ENCODE measurements around the gene TEPSIN.

Gene TEPSIN

DNA sequence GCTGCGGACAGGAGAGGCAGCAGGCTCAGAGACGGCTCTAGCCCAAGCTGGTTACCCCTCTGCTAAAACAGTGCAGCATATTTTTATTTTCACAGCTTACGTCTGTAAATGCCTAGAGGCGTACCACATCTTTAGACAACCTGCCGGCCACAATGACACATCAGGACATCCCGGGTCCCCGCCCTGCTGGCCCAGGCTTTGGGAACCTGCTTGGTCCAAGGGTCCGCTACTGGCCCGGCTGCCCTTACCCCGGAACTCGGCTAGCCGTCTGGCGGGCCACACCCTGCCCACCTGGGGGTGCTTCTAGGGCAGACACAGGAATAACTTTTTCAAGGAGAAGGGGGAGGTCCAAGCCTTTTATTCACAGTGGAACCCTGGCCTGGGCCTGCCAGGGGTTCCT lies 20.4 kb downstream of the TEPSIN start:
- DNase-seq = no peak

DNA sequence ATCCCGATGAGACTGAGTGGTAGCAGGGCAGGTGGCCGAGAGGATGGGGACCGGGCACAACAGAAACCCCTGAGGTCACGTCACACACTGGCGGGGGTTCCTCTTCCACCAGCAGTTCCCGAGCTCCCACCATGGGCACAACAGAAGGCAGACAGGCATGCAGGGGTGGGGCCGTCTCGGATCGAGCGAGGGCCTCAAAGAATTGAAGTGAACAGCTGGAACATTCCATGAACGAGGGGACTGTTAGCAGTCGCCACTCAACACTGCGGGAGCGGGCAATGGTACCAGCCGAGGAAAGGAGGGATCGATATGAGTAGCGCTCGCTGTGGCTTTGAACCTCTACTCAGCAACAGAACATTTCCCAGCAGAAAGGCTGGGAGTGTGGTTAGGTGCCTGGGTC lies 21.4 kb downstream of the TEPSIN start:
- no peak for DNase-seq

DNA sequence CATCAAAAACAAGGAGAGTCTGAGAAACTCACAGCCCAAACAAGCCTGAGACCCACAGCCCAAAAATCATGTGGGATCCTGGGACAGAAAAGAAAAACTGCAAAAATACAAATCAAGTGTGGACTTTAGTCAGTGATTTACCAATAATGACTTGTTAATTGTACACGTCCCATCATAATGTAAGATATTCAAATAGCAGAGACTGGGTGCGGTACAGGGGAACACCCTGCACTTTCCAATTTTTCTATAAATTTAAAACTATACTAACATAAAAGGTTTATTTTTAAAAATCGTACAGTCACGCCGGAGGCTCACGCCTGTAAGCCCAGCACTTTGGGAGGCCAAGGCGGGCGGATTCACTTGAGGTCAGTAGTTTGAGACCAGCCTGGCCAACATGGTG lies 24.9 kb downstream of the TEPSIN start:
- no peak for DNase-seq

DNA sequence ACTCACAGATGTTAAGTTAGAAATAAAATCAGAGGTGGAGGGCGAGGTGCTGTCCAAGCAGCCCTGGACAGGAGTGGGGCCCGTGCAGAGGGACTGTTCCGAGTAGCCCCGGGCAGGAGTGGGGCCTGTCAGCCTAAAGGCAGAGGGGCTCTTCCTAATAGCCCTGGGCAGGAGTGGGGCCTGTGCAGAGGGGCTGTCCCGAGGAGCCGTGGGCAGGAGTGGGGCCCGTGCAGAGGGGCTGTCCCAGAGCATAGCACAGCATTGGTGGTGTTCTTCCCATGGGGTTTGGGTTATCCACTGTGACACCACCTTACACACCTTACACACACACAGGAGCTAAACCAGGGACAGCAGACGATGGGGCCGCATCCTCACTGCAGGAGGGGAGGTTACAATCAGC lies 26.5 kb downstream of the TEPSIN start:
- DNase-seq = no peak

DNA sequence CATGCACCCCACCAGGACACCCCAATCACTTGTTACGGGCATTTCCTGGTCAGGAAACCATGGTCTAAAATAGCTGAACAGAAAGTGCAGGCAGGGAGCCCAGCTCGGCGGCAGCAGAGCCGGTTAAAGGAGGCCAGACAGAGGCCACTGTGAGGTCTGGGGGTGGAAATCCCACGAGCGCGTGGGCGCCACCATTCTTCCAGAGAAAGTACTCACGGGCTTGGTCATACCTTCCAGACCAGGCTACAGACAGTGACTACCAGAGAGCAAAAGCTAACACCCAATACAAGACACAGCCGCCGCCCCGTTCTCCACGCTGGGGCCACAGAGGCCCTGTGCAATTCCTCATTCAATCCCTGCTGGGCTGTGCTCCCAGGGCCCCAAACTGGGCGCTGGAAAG lies 28.0 kb downstream of the TEPSIN start:
- DNase-seq = no peak

DNA sequence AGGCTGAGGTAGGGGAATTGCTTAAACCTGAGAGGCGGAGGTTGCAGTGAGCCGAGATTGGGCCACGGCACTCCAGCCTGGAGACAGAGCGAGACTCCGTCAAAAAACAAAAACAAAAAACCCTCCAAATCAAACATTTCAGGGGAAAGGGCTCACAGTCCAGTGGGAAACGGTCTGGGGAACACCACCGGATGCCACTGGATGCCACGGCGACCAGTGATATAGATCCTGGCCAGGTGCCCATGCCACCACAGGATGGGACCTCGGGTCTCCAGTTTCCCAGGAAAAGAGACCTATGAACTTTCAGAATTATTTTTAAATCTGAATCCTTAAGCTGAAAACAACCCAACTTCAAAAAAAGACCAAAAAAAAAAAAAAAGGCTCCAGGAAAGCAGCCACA lies 28.4 kb downstream of the TEPSIN start:
- DNase-seq = no peak

DNA sequence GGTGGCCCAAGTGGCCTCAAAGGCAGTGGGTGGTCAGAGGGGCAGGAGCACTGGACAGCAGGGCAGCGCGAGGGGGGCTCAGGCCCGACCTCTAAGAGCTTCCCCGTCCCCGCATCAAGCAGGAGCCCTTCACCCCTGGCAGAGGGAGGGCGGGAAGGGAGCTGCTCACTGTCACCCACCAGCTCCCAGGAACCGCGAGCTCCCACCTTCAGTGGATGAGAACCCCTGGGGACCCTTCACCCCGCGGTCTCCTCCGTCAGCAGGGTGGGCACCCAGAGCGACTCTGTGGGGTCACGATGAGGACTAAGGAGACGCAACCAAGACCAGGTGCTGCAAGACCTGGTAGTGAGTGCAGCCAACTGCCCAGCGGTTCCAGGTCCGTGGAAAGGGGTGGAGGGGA lies 29.7 kb downstream of the TEPSIN start:
- DNase-seq = no peak

DNA sequence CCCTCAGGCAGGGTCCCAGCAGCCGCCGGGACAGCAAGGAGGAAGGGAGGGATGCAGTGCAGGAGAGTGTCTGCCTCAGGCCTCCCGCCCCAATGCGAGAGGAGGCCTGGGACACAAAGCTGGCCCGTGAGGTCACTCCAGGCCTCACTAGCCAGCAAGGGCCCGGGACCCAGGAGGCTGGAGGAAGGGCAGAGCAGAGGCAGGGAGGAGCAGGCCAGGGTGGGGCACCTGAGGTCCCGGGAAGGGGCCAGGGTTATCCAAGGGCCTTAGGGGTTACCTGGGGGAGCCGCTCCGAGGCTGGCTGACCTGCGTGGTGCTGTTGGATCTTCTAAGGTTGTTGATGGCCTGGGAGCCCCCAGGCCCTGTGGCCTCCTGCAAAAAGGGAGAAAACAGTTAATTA lies 30.2 kb downstream of the TEPSIN start:
- DNase-seq = no peak

DNA sequence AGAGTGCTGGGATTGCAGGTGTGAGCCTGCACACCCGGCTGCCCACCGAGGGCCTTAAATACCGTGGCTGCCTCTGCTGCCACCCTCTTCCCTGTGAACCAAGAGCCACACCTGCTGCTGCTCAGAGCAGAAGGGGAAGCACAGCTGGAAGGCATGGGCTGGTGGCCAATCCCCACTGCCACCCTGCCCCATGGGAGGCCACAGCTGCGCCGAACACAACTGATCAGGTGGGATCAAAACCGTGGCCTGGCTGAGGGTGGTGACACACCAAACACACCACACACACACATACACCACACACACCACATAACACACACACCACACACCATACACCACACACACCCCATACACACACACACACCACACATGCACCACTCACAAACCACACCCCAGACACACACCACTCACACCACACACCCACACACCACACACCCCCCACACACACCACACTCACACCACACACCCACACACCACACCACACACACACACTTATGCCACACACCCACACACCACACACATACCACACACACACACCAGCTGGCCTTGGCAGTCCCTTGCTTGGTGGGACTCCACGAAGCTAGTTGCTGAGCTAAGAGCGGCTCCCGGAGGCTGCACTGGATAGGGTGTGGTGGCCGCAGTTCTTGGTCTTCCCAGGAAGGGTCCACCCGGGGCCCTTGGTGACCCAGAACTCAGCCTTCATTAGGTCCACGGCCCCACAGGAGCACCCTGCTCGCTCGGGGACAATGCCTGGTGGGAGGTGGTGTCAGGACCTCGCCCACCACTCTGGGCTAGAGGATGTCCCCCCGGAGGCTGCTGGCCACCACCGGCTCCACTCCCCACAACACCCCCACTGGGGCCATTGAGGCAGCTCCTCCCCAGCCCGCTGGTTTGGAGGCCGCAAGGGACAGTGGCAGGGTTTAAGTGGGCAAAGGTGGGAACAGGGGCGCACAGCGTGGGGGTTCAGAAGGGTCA lies 31.0 kb downstream of the TEPSIN start:
- no peak for DNase-seq

DNA sequence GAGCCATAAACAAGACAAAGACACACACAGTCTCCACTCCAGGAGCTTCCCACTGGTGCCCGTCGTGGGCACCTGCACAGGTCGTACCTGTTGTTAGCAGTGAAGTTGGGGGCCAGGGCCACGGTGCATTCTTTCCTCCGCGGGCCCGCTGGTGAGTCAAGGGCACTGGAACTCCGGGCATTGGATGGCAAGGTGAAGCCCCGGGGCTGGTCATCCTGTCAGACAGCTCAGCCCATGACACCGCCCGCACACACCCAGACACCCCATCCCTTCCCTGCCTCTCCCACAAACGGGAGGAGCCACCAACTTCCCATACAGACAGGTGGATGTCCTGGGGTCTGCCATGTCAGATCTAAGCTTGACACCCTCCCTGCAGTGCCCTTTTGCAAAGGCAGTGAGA lies 32.2 kb downstream of the TEPSIN start:
- DNase-seq = no peak

DNA sequence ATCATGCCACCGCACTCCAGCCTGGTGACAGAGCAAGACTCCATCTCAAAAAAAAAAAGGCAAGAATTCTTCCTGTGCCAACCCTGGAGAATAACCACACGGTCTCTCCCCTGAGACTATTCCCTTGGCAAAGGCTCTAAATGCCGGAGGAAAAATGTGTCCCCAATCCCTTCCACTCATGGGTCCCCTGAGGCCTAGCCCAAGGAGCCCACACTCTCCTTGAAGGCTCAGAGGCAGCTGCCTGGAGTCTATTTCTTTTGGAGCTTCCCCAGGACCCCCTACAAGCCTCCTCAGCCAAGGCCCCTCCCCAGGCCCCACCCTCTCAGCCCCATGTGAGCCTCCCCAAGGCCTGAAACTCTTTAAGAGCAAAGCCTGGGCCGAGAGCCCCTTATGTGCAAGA lies 32.7 kb downstream of the TEPSIN start:
- DNase-seq = no peak

DNA sequence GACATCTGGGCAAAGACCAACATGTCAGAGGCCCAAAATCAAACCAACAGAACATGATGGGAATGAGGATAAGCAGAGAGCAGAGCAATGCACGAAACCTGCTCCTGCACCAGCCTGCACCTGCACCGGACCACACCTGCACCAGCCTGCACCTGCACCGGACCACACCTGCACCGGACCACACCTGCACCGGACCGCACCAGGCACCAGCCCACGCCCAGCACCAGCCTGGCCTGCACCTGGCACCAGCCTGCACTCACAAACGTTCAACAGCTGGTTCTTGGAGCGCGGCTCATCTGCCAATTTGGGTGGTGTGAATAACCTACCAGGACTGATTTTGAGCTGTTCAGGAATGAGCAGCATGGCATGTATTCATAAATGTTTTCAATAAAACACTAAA lies 34.3 kb downstream of the TEPSIN start:
- no peak for DNase-seq

DNA sequence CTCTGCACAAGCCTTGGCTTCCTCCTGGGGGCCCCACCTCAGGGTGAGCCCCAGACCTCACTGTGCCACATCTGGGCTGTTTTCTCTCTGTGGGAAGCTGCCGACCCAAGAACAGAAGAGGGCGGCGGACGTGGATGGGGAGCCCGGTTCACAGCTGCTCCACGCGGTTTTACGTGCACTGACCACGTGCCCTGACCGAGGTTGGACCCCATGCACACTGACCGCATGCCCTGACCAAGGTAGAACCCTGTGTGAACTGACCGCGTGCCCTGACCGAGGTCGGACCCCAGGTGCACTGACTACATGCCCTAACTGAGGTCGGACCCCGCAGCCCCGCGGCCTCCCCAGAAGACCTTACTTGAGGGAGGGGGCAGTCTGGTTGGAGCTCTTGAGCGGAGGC lies 35.7 kb downstream of the TEPSIN start:
- no peak for DNase-seq

DNA sequence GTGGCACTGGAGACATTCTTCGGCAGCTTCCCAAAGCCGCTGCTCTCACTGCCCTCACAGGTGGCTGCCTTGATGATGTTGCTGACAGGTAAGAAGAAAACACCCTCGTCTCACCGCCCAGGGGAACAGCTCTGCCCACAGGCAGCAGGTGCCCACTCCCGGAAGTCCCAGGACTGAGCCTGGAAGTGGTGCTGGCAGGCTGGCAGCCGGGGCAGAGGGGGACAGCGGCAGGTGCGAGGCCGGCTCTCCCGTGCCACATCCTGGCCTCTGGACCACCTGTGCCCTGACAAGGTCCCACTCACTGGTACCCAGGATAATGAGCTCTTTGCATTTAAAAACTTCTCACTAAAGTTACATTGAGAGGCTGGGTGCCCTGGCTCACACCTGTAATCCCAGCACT lies 36.5 kb downstream of the TEPSIN start:
- no peak for DNase-seq

DNA sequence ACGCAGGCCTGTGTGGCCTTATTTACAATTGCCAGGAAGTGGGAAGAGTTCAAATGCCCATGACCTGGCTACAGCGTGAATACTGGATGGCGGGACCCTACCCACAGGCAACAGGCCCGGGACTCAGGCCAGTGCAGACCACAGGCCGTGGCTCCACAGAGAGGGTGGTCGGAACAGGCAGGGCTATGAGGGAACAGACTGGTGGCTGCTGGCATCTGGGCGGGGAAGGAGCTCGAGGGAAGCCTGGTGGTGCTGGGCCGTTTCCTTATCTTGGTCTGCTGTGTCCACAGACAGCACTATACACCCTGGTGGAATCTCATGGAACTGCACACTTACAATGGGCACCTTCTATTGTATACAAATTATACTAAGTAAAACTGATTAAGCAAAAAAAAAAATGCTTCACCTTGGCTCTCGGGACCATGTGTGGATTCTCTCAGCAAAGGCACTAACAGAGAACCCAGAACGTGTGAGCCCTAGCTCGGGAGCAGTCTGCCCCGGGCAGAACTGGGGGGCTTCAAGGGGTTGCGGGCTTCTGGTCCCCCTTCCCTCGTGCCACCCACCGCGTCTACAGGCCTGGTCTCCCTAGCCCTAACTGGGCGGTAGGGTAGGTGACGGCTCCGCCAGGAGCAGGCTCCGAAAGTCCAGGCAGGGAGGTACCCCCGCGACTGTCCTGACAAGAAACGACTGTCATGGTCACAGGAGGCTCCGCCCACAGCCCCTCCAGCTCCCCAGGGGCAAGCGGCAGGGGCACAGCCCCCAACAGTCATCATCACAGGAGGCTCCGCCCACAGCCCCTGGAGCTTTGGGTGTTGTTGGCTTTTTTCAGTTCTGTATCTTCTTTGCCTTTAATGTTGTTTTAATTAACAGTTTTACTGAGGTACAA lies 37.9 kb downstream of the TEPSIN start:
- DNase-seq = peak; percentile 30 to 75

DNA sequence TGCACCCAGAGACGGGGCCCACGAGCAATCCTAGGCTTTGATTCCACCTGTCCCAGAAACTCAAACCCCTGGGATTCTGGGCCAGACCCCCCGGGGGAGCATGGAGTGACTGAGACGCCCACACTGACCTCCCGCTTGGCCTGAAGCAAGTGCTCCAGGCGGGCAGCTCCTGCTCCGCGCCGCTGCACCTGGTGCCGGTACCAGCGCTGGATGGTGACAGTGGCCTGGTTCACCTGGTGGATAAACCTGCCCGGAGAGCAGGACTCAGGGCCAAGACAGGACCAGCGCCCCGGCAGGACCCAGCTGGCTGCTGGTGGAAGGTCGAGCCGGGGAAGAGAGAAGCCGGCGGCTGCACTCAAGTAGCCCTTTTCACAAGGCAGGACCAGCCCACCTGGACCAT lies 38.7 kb downstream of the TEPSIN start:
- no peak for DNase-seq

DNA sequence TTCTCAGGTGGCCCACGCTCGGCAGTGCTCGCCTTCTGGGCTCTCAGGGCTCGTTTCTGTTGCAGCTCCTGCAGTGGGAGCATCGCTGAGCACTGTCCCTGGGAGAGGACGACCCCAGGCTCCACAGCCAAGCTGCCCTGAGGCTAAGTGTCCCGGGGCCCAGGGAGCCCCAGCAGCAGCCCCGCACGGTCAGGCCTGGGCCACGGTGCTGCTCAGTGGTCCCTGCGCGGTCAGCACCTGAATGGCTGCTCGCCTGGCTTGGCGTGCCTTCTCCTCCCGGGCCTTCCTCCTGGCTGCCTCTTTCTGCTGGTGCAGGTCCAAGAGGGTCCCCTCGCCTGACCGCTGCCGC lies 39.4 kb downstream of the TEPSIN start:
- no peak for DNase-seq

DNA sequence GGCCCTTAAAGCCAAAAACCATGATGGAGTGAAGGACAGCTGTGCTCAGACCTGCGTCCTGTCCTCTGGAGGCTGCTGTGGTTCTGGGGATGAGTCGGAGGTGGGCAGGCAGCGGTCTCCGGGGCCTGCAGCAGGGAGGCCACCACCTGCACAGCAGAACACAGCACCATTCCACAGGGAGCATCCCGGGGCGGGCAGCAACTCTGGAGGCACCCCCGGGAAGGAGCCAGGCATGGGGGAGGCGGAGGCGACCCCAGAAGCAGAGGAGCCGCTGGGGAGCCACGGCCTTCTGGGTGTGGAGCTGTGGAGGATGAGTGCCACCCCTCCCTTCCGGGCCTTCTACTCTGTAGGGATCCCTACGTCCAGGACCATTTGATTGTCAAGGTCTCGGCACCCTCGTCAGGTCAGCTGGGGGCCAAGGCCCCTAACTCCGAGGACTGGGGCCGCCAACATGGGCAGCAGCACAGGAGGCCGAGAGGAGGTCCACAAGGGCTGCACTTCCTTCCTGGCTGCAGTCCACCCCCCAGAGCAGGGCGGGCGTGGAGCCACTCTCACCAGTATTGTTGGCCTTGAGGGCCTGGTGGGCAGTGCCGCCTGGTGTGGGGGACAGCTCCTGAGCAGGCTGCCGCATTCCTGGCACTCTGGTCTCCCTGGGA lies 39.9 kb downstream of the TEPSIN start:
- no peak for DNase-seq

DNA sequence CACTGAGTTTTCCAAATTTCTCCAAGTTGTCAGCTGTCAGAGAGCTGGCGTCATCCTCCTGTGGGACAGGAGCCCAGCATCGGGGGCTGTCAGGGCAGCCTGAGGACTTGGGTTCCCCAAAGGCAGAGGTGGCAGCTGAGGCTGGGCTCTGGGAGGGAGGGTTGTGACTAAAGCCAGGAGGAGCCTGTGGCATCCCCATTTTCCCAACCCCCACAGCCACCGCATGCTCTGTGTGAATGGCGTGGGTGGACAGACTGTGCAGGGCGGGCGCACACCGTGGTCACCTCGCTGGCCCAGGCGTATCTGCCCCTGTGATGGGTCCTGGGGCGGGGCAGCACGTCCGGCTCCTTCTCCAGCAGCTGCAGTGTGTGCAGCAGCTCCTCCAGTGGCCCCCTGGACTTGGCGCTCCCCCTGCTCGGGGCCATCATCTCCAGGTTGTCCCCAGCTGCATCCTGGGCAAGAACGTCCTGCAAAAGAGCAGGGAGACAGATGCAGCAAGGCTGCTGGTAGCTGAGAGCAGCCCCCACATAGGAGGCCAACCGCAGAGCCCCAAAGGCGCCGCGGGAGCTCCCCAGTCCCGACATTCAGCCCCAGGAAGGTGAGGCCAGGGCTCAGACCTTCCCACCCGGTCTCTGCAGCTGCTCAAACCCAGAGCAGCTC lies 40.9 kb downstream of the TEPSIN start:
- no peak for DNase-seq

DNA sequence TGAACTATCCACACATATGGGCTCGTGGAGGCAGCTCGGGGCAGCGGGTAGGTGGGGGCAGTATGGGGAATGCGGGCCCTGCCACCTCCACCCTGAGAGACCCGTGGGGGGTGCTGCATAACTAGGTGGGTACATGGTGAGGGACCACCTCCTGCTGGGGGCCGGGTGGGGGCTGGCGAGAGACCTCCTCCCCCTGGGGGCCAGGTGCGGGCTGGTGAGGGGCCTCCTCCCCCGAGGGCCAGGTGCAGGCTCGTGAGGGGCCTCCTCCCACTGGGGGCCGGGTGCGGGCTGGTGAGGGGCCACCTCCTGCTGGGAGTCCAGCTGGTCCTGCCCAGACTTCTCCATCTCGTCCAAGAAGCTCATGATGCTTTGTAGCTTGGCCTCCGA lies 41.5 kb downstream of the TEPSIN start:
- no peak for DNase-seq

DNA sequence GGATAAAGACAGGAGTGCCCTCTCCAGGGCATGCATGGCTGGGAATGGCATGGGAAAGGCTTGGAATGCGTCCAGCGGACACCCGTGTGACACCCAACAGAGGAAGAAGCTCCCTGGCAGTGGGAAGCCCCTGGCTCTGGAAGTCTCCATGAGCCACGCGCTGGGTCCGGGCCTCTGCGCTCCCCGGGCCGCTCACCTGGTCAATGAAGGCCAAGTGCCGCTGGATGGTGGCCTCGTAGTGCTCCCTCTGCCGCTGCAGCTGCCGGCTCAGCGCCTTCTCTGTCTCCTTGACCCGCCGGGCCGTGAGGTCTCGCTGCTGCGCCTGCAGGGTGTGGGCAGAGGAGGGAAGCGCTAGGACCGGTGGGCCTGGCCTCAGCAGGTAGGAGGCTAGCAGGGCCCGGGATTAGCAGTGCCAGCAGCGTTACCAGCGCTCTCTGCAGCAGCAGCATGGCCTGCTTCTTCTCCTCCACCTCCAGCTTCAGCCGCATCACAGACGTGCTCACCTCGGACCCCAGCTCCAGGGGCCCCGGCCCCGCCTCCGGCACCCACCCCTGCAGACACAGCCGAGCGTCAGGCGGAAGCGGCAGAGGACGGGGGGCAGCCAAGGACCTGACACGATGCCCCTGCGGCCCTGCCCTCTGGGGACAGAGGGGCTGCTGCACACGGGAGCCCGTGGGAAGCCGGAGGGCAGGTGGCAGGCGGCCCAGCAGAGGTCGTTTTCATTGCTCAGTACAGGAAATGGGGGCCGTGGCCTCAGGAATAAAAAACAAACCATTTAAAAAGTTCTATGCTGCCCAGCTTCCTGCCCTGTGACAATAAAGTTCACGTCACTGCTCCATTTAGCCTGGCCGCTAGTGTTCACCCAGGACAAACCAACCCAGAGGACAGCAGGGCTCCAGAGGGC lies 42.1 kb downstream of the TEPSIN start:
- no peak for DNase-seq

DNA sequence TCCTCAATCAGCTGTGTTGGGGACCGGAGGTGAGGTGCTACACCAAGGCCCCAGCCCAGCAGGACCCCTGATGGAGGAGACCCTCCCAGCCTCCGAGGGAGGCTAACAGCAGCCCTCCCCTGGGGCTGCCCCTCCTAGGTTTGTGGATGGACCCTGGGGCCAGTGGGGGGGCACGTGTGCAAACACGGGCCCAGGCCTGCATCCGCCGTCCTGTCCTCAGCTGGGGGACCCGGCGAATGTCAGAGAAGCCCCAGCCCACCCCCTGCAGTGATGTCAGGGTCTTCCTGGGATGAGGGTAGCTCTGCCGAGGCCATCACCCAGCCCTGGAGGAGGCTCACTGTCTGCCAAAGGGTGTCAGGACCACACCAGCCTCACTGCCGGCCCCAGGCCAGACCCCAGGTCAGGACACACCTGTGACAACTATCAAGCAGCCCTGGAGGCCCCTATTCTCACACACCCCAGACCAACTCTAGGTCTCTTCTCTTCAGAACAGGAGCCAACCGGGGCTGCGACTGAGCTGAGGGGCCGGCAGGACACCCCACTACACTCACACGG lies 42.8 kb downstream of the TEPSIN start:
- no peak for DNase-seq

Data from NCI-H526 (cell line).